Fibroblast of mammary gland (primary cell): ENCODE data around the gene DNAJB13.

ENCODE experiments used
- DNase-seq: peaks from one replicate; pipeline ENCODE4 v3.0.0-alpha.2; 2010; ENCODE audit warnings: low read depth
- H3K4me3 ChIP-seq: 2 replicates; pipeline ENCODE4 v1.5.1; 2011; ENCODE audit warnings: low read depth, mild to moderate bottlenecking, low read length, moderate library complexity; ENCODE audit not compliant: control insufficient read depth
- TF ChIP-seq, protein P1 (sequence below): conservative IDR thresholded peaks from 2 replicates; pipeline ENCODE4 v1.5.1; 2011; ENCODE audit warnings: low read depth, low read length, inconsistent platforms; ENCODE audit not compliant: control insufficient read depth, insufficient read depth

DNAJB13 gene

GRCh38 chr11:73998846-73999575, 48.2 kb downstream of the DNAJB13 start:
- DNase-seq: no peak
- H3K4me3 ChIP-seq: no peak overlapping the region
- TF ChIP-seq, protein P1, sequence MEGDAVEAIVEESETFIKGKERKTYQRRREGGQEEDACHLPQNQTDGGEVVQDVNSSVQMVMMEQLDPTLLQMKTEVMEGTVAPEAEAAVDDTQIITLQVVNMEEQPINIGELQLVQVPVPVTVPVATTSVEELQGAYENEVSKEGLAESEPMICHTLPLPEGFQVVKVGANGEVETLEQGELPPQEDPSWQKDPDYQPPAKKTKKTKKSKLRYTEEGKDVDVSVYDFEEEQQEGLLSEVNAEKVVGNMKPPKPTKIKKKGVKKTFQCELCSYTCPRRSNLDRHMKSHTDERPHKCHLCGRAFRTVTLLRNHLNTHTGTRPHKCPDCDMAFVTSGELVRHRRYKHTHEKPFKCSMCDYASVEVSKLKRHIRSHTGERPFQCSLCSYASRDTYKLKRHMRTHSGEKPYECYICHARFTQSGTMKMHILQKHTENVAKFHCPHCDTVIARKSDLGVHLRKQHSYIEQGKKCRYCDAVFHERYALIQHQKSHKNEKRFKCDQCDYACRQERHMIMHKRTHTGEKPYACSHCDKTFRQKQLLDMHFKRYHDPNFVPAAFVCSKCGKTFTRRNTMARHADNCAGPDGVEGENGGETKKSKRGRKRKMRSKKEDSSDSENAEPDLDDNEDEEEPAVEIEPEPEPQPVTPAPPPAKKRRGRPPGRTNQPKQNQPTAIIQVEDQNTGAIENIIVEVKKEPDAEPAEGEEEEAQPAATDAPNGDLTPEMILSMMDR: no peak

- no peak for DNase-seq
- TF ChIP-seq, protein P1: no peak
- H3K4me3 ChIP-seq: no peak overlapping the region
Measured at GRCh38 chr11:73999581-74000306, 48.9 kb downstream of the DNAJB13 start.

- DNase-seq: no peak
- TF ChIP-seq, protein P1: no peak
- no peak overlapping the region for H3K4me3 ChIP-seq
Measured at GRCh38 chr11:74000307-74001133, 49.7 kb downstream of the DNAJB13 start.

GRCh38 chr11:74001822-74002286, 51.0 kb downstream of the DNAJB13 start:
- TF ChIP-seq, protein P1: no peak
- DNase-seq: no peak
- no peak overlapping the region for H3K4me3 ChIP-seq

GRCh38 chr11:74002832-74003231, 52.0 kb downstream of the DNAJB13 start:
- TF ChIP-seq, protein P1: no peak
- no peak overlapping the region for H3K4me3 ChIP-seq
- no peak for DNase-seq

DNA sequence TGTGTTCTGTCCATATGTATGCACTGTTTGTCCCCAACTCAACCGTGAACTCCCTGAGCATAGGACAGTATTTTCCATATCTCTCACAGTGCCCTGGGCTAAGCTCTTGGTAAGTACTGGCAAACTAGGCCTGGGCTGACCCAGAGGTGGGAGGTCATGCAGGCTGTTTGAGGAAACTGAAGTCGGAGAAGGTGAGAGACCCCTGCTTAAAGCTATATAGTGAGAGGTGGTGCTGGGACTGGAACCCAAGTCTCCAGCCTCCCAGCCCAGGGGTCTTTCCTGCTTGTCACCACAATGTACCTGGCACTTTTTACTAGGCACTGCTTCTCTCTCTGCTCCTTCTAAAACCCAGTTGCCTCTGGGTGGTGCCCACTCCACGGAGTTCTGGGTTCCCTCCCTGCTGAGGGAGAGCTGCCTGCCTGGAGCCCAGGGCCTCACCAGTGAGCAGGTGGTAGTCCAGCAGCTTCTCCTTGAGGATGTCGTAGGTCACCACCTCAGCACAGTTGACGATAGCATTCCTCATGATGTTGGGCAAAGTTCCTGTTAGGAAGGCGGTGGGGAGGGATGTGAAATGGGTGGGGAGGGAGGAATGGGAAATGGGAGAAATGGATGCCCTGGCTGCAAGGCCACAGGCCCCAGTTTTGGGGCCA, 53.3 kb downstream of the DNAJB13 start:
- TF ChIP-seq, protein P1: no peak
- no peak for DNase-seq
- no peak overlapping the region for H3K4me3 ChIP-seq
